Neuron (in vitro differentiated cells): ENCODE data around the gene BIRC6.

Experiments
- H2AFZ ChIP-seq: one replicate; pipeline ENCODE4 v1.6.1; 2013; ENCODE audit warnings: low read depth, mild to moderate bottlenecking, inconsistent platforms, low read length, moderate library complexity
- H3K27me3 ChIP-seq: one replicate; pipeline ENCODE4 v1.6.1; 2013; ENCODE audit warnings: low read length; ENCODE audit not compliant: insufficient read depth
- H3K36me3 ChIP-seq: one replicate; pipeline ENCODE4 v1.6.1; 2013; ENCODE audit warnings: low read length; ENCODE audit not compliant: insufficient read depth
- H3K4me1 ChIP-seq: one replicate; pipeline ENCODE4 v1.6.1; 2013; ENCODE audit warnings: low read length; ENCODE audit not compliant: insufficient read depth
- H3K4me3 ChIP-seq: 2 replicates; pipeline ENCODE4 v1.5.1; 2013; ENCODE audit warnings: mild to moderate bottlenecking, low read length, moderate library complexity
- H3K9me3 ChIP-seq: one replicate; pipeline ENCODE4 v1.6.1; 2013; ENCODE audit warnings: low read length

Gene BIRC6

GRCh38 chr2:32384529-32384928 lies 27.7 kb downstream of the BIRC6 start:
- Histone ChIP-seq H3K36me3 (peaks cover 74% of the 10 kb centered on the region), H3K27me3 (no peaks in the 10 kb centered on the region), H3K4me1 (no peaks in the 10 kb centered on the region), H2AFZ (no peak overlapping the region), H3K4me3 (no peak overlapping the region), H3K9me3 (no peaks in the 10 kb centered on the region)

DNA sequence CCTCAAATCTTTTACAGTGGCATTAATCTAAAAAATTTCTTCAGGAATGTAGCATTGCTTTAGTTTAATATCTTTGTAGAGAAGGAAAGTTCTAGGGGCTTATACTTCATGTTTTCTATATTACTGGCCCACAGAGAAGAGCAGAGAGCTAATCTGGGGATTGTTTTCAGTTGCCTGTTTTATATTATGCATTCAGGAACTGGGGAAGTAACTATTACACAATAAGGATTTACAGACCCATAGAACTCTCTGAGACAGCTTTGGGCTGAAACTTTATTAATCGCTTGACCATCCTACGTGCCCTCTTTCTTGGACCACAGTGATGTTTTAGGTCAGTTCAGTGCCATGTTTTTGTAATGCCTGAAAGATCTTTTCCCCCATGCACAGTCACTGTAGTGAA lies 29.9 kb downstream of the BIRC6 start:
- Histone ChIP-seq H3K4me1 (no peaks in the 10 kb centered on the region), H3K9me3 (no peaks in the 10 kb centered on the region), H3K27me3 (no peaks in the 10 kb centered on the region), H2AFZ (no peak overlapping the region), H3K4me3 (no peak overlapping the region), H3K36me3 (peaks cover 64% of the 10 kb centered on the region)

- Histone ChIP-seq H3K4me1 (no peaks in the 10 kb centered on the region), H2AFZ (no peak overlapping the region), H3K27me3 (no peaks in the 10 kb centered on the region), H3K9me3 (no peaks in the 10 kb centered on the region), H3K4me3 (no peak overlapping the region), H3K36me3 (peaks cover 54% of the 10 kb centered on the region)
Measured at GRCh38 chr2:32399221-32399620, 42.4 kb downstream of the BIRC6 start.

DNA sequence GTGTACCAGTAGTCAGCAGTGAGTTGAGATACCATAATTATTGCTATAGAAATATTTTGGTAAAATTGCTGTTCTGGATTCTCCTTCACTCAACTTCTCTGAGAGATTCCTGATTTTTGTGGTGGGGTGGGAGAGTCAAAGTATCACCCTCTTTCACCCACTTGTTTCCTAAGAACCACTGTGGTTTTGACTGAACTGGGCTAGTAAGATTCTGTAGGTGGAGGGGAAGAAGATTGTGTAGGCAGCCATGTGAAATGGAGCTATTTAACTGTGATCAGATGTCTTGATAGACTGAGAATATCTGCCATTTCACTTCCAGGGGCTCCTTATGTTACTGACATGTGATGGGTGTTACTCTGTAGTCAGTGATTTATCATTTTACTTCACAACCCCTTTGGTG lies 45.3 kb downstream of the BIRC6 start:
- Histone ChIP-seq H3K27me3 (no peaks in the 10 kb centered on the region), H3K4me3 (no peak overlapping the region), H2AFZ (no peak overlapping the region), H3K4me1 (no peaks in the 10 kb centered on the region), H3K36me3 (peaks cover 43% of the 10 kb centered on the region), H3K9me3 (no peaks in the 10 kb centered on the region)

DNA sequence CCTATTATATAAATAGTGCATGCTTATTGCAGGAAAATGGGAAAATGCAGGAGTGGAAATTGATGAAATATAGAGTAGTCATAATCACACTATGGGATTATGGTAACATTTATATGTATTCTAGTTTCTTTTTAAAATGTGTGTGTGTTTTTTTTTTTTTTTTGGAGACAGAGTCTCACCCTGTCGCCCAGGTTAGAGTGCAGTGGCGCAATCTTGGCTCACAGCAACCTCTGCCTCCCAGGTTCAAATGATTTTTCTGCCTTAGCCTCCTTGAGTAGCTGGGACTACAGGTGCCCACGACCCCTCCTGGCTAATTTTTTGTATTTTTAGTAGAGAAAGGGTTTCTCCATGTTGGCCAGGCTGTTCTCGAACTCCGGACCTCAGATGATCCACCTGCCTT lies 47.0 kb downstream of the BIRC6 start:
- H3K36me3 ChIP-seq, result peaks cover 43% of the 10 kb centered on the region
- no peaks in the 10 kb centered on the region for H3K27me3 ChIP-seq
- no peaks in the 10 kb centered on the region for H3K4me1 ChIP-seq
- no peak overlapping the region for H2AFZ ChIP-seq
- no peaks in the 10 kb centered on the region for H3K9me3 ChIP-seq
- H3K4me3 ChIP-seq, result no peak overlapping the region

GRCh38 chr2:32404691-32405090 lies 47.9 kb downstream of the BIRC6 start:
- H3K4me1 ChIP-seq, result no peaks in the 10 kb centered on the region
- H2AFZ ChIP-seq, result no peak overlapping the region
- H3K4me3 ChIP-seq, result no peak overlapping the region
- H3K27me3 ChIP-seq, result no peaks in the 10 kb centered on the region
- no peaks in the 10 kb centered on the region for H3K9me3 ChIP-seq
- peaks cover 41% of the 10 kb centered on the region for H3K36me3 ChIP-seq

DNA sequence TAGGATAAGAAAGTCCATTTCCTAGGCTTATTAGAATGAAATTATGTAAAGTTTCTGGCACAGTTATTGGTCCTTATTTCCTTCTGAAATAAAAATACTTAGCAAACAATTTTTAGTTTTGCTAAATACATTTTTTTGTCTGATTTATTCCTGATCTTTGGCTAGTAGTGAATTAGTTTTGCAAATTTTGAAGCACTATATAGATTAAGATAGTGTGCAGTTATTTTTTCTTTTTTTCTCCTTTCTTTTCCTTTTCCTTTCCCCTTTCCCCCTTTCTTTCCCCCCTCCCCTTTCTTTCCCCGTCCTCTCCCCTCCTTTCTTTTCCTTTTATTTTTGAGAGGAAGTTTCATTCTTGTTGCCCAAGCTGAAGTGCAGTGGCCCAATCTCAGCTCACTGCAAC lies 59.7 kb downstream of the BIRC6 start:
- no peaks in the 10 kb centered on the region for H3K9me3 ChIP-seq
- no peak overlapping the region for H2AFZ ChIP-seq
- no peaks in the 10 kb centered on the region for H3K4me1 ChIP-seq
- H3K36me3 ChIP-seq, result peaks cover 38% of the 10 kb centered on the region
- no peaks in the 10 kb centered on the region for H3K27me3 ChIP-seq
- H3K4me3 ChIP-seq, result no peak overlapping the region

GRCh38 chr2:32417659-32418058 lies 60.8 kb downstream of the BIRC6 start:
- no peak overlapping the region for H2AFZ ChIP-seq
- H3K27me3 ChIP-seq, result no peaks in the 10 kb centered on the region
- no peak overlapping the region for H3K4me3 ChIP-seq
- no peaks in the 10 kb centered on the region for H3K4me1 ChIP-seq
- no peaks in the 10 kb centered on the region for H3K9me3 ChIP-seq
- peaks cover 38% of the 10 kb centered on the region for H3K36me3 ChIP-seq

DNA sequence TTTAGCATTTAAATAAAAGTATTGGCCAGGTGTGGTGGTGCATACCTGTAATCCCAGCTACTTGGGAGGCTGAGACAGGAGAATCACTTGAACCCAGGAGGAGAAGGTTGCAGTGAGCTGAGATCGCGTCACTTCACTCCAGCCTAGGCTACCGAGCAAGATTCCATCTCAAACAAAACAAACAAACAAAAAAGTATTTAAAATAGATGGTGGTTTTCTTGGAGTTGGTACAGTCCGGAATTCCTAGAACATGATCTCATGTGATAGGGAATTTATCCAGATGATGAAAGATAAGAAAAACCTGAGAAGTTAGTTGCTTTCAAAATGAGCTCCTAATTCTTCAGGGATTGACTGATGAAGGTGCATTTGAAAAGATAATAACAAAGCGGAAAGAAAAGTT lies 62.0 kb downstream of the BIRC6 start:
- Histone ChIP-seq H3K4me1 (no peaks in the 10 kb centered on the region), H3K9me3 (no peaks in the 10 kb centered on the region), H3K27me3 (no peaks in the 10 kb centered on the region), H3K36me3 (peaks cover 38% of the 10 kb centered on the region), H3K4me3 (no peak overlapping the region), H2AFZ (no peak overlapping the region)

DNA sequence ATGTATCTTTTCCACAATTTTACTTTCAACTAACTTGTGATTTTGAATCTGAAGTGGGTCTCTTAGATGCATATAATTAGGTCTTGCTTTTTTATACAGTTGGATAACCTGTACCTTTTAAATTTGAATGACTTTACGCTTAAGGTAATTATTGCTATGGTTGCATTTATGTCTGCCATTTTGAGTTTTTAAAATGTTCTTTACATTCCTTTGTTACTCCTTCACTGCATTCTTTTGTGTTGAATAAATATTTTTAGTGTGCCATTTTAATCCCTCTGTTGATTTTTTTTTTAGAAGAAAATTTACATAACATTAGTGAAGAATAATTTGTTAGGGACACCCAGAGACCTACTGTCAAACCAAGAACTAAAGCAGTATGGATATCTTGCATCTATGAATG lies 65.3 kb downstream of the BIRC6 start:
- Histone ChIP-seq H3K9me3 (peaks cover 5% of the 10 kb centered on the region), H2AFZ (no peak overlapping the region), H3K4me3 (no peak overlapping the region), H3K27me3 (no peaks in the 10 kb centered on the region), H3K36me3 (peaks cover 20% of the 10 kb centered on the region), H3K4me1 (no peaks in the 10 kb centered on the region)

- Histone ChIP-seq H3K4me1 (peaks cover 8% of the 10 kb centered on the region), H2AFZ (no peak overlapping the region), H3K9me3 (peaks cover 5% of the 10 kb centered on the region), H3K4me3 (no peak overlapping the region), H3K27me3 (no peaks in the 10 kb centered on the region), H3K36me3 (peaks cover 8% of the 10 kb centered on the region)
Measured at GRCh38 chr2:32423536-32423935, 66.7 kb downstream of the BIRC6 start.

- Histone ChIP-seq H3K27me3 (no peaks in the 10 kb centered on the region), H2AFZ (no peak overlapping the region), H3K4me3 (no peak overlapping the region), H3K36me3 (peaks cover 5% of the 10 kb centered on the region), H3K4me1 (peaks cover 8% of the 10 kb centered on the region), H3K9me3 (peaks cover 5% of the 10 kb centered on the region)
Measured at GRCh38 chr2:32424739-32425138, 67.9 kb downstream of the BIRC6 start.

GRCh38 chr2:32425719-32426141 lies 68.9 kb downstream of the BIRC6 start:
- no peak overlapping the region for H3K4me3 ChIP-seq
- peaks cover 5% of the 10 kb centered on the region for H3K9me3 ChIP-seq
- H3K36me3 ChIP-seq, result peaks cover 10% of the 10 kb centered on the region
- no peak overlapping the region for H2AFZ ChIP-seq
- peaks cover 8% of the 10 kb centered on the region for H3K4me1 ChIP-seq
- no peaks in the 10 kb centered on the region for H3K27me3 ChIP-seq
